ENCODE measurements around the gene PRF1.

The PRF1 gene

DNA sequence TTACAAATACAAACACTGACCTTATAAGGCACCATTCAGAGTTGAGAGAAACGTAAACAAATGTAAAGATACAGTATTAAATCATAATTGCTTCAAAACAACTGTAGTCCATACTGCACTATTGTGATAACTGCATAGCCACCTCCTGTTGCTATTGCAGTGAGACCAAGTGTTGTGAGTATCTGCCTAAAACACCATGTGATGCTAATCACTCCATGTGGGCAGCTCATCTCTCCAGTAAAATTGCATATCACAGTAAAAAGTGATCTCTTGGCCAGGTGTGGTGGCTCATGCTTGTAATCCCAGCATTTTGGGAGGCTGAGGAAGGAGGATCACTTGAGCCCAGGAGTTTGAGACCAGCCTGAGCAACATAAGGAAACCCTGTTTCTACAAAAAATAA lies 26.8 kb upstream of the PRF1 start:
- H3K79me2 ChIP-seq (ENCODE audit: control insufficient read depth, low read length) = no peaks in the 10 kb centered on the region

DNA sequence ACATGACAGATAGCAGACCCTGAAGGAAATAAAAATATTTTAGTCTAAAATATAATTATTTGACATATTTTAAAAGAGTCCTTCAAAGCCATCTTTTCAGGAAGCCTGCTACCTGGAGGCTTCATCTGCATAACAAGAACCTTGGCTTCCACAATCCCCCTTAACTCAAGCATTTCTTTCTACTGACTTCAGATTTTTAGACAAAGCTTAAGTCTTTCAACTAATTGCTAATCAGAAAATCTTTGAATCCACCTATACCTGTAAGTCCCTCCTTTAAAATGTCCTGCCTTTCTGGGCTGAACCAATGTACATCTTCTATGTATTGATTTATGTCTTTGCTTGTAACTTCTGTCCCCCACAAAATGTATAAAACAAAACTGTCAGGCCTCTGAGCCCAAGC lies 23.5 kb upstream of the PRF1 start:
- Histone ChIP-seq H3K4me3 (ENCODE audit: low read length) (no peak overlapping the region), H3K36me3 (ENCODE audit: control insufficient read depth, low read length) (no peaks in the 10 kb centered on the region)

More for the DNA sequence above, 26.8 kb upstream of the PRF1 start:
- Histone ChIP-seq H3K27me3 (ENCODE audit: control insufficient read depth, low read length) (peaks cover 10% of the 10 kb centered on the region), H3K9me2 (replicated peaks; ENCODE audit: control insufficient read depth, low read length) (no peaks in the 10 kb centered on the region), H3F3A (ENCODE audit: control insufficient read depth, insufficient read depth) (no peaks in the 10 kb centered on the region), H3K4me1 (ENCODE audit: control insufficient read depth, low read length) (no peaks in the 10 kb centered on the region), H3K4me3 (ENCODE audit: low read length) (no peak overlapping the region), H3K9me3 (ENCODE audit: control insufficient read depth, insufficient read depth, low read length) (peaks cover 3% of the 10 kb centered on the region; the same call in 1 of the 2 replicates), H3K36me3 (ENCODE audit: control insufficient read depth, low read length) (no peaks in the 10 kb centered on the region), H3K4me2 (ENCODE audit: low read length) (no peak overlapping the region), H4K20me1 (ENCODE audit: control insufficient read depth, insufficient read depth, low read depth, low read length) (no peaks in the 10 kb centered on the region), H3K27ac (ENCODE audit: low read depth, low read length) (no peak overlapping the region)
- TF ChIP-seq, protein P1, sequence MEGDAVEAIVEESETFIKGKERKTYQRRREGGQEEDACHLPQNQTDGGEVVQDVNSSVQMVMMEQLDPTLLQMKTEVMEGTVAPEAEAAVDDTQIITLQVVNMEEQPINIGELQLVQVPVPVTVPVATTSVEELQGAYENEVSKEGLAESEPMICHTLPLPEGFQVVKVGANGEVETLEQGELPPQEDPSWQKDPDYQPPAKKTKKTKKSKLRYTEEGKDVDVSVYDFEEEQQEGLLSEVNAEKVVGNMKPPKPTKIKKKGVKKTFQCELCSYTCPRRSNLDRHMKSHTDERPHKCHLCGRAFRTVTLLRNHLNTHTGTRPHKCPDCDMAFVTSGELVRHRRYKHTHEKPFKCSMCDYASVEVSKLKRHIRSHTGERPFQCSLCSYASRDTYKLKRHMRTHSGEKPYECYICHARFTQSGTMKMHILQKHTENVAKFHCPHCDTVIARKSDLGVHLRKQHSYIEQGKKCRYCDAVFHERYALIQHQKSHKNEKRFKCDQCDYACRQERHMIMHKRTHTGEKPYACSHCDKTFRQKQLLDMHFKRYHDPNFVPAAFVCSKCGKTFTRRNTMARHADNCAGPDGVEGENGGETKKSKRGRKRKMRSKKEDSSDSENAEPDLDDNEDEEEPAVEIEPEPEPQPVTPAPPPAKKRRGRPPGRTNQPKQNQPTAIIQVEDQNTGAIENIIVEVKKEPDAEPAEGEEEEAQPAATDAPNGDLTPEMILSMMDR (IDR thresholded peaks at IDR 0.05; ENCODE audit: low read depth, low read length, poor library complexity, severe bottlenecking) = no peak
- TF ChIP-seq EZH2phosphoT487 (IDR thresholded peaks at IDR 0.05; ENCODE audit: borderline replicate concordance, low read length) = no peak

DNA sequence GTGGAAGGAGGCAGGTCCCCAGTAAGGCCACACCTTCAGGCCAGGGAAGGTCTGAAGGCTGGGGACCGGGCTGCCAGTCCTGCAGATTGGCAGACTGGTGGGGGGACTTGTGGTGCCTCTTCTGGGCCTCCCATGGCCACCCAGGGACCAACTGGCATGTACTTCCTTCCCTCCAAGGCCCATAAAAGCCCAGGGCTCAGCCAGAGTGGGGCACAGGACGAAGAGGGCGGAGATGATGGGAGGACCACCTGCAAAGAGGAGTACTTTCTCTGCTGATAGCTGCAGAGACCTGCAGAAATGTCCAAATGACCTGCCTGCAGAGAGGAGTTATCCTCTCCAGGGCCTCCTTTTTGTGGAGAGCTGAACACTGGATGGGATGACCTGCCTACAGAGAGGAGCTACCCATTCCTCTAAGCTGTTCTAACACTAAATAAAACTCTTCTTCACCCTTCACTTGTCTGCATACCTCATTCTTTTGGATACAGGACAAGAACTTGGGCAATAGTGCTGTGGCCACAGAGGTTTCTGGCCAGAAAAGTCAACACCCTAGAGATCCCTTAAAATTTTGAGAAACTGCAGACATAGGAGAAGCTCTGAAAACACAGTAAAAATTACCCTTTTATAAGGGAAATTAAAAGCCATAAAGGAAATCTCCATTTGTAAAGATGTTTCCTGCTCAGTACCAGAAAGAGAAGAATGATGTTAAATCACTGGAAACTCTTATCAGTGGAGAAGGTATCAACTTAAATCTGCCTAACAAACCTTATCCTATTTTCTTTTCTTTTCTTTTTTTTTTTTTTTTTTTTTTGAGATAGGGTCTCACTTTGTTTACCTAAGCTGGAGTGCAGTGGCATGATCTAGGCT lies 20.7 kb upstream of the PRF1 start:
- H4K20me1 ChIP-seq (ENCODE audit: control insufficient read depth, insufficient read depth, low read depth, low read length) = no peaks in the 10 kb centered on the region
- no peaks in the 10 kb centered on the region for H3F3A ChIP-seq (ENCODE audit: control insufficient read depth, insufficient read depth)
- no peak overlapping the region for H3K4me2 ChIP-seq (ENCODE audit: low read length)
- no peaks in the 10 kb centered on the region for H3K79me2 ChIP-seq (ENCODE audit: control insufficient read depth, low read length)
- H3K9me3 ChIP-seq (ENCODE audit: control insufficient read depth, insufficient read depth, low read length) = peaks cover 9% of the 10 kb centered on the region
- no peaks in the 10 kb centered on the region for H3K9me2 ChIP-seq (replicated peaks; ENCODE audit: control insufficient read depth, low read length)
- H3K27me3 ChIP-seq (ENCODE audit: control insufficient read depth, low read length) = peaks cover 15% of the 10 kb centered on the region
- H3K4me3 ChIP-seq (ENCODE audit: low read length) = no peak overlapping the region
- no peaks in the 10 kb centered on the region for H3K36me3 ChIP-seq (ENCODE audit: control insufficient read depth, low read length)
- TF ChIP-seq, protein P1 (IDR thresholded peaks at IDR 0.05; ENCODE audit: low read depth, low read length, poor library complexity, severe bottlenecking) = no peak
- no peak for TF ChIP-seq EZH2phosphoT487 (IDR thresholded peaks at IDR 0.05; ENCODE audit: borderline replicate concordance, low read length)
- H3K4me1 ChIP-seq (ENCODE audit: control insufficient read depth, low read length) = no peaks in the 10 kb centered on the region
- H3K27ac ChIP-seq (ENCODE audit: low read depth, low read length) = no peak overlapping the region

More for the DNA sequence above, 23.5 kb upstream of the PRF1 start:
- Histone ChIP-seq H3K9me3 (ENCODE audit: control insufficient read depth, insufficient read depth, low read length) (peaks cover 12% of the 10 kb centered on the region), H3K27me3 (ENCODE audit: control insufficient read depth, low read length) (peaks cover 13% of the 10 kb centered on the region), H4K20me1 (ENCODE audit: control insufficient read depth, insufficient read depth, low read depth, low read length) (no peaks in the 10 kb centered on the region), H3K79me2 (ENCODE audit: control insufficient read depth, low read length) (no peaks in the 10 kb centered on the region), H3K4me1 (ENCODE audit: control insufficient read depth, low read length) (no peaks in the 10 kb centered on the region), H3K9me2 (replicated peaks; ENCODE audit: control insufficient read depth, low read length) (no peaks in the 10 kb centered on the region), H3K4me2 (ENCODE audit: low read length) (no peak overlapping the region), H3K27ac (ENCODE audit: low read depth, low read length) (no peak overlapping the region), H3F3A (ENCODE audit: control insufficient read depth, insufficient read depth) (no peaks in the 10 kb centered on the region)
- TF ChIP-seq, protein P1 (IDR thresholded peaks at IDR 0.05; ENCODE audit: low read depth, low read length, poor library complexity, severe bottlenecking) = no peak
- TF ChIP-seq EZH2phosphoT487 (IDR thresholded peaks at IDR 0.05; ENCODE audit: borderline replicate concordance, low read length) = no peak

Data from DOHH2 (cell line).